HG02852 (cell line): ENCODE results near the gene BCL3.

Experiments used
- ATAC-seq: cut with Tn5 transposase; IDR thresholded peaks from one replicate; pipeline ENCODE4 v1.9.1; 2021; ENCODE audit warnings: mild to moderate bottlenecking, moderate library complexity; ENCODE audit not compliant: unreplicated experiment

BCL3 gene

GRCh38 chr19:44783545-44783944 is 35.0 kb downstream of the BCL3 start:
- no peak for ATAC-seq

- ATAC-seq: no peak
Observed at GRCh38 chr19:44785271-44785670, 36.8 kb downstream of the BCL3 start.

- no peak for ATAC-seq
Observed at GRCh38 chr19:44785993-44786392, 37.5 kb downstream of the BCL3 start.

GRCh38 chr19:44788971-44789370 is 40.5 kb downstream of the BCL3 start:
- ATAC-seq: no peak

- ATAC-seq: no peak
Observed at GRCh38 chr19:44789943-44790483, 41.5 kb downstream of the BCL3 start.

GRCh38 chr19:44792281-44792680 is 43.8 kb downstream of the BCL3 start:
- ATAC-seq: no peak

- no peak for ATAC-seq
Observed at GRCh38 chr19:44794610-44795009, 46.1 kb downstream of the BCL3 start.

GRCh38 chr19:44795398-44795987 is 47.0 kb downstream of the BCL3 start:
- no peak for ATAC-seq

GRCh38 chr19:44796701-44797115 is 48.2 kb downstream of the BCL3 start:
- no peak for ATAC-seq

GRCh38 chr19:44799627-44800346 is 51.3 kb downstream of the BCL3 start:
- ATAC-seq: no peak

GRCh38 chr19:44800461-44800860 is 52.0 kb downstream of the BCL3 start:
- no peak for ATAC-seq

GRCh38 chr19:44803442-44804428 is 55.2 kb downstream of the BCL3 start:
- no peak for ATAC-seq

- ATAC-seq: no peak
Observed at GRCh38 chr19:44806291-44806690, 57.8 kb downstream of the BCL3 start.

GRCh38 chr19:44807162-44807561 is 58.7 kb downstream of the BCL3 start:
- ATAC-seq: no peak

- ATAC-seq: no peak
Observed at GRCh38 chr19:44807652-44808462, 59.3 kb downstream of the BCL3 start.

- no peak for ATAC-seq
Observed at GRCh38 chr19:44808463-44809371, 60.2 kb downstream of the BCL3 start, which contains the start of gene BCAM. TSS of gene BCAM (plus strand) at chr19:44809103. CDS start at chr19:44809125, 22 bp downstream.
